H1 (cell line): Measurements from ENCODE around the gene CRABP2. TPM values are rescaled to one million over a fixed set of nuclear protein-coding genes. Genes with fewer than 3 reads are reported as not detected.

Experiments
- ASH2L ChIP-seq: fragments of 200-600, 300-600 bp; sonication (generic); IDR thresholded peaks from one replicate; pipeline ENCODE4 v1.7.1; 2017; ENCODE audit warnings: low read length
- ATF3 ChIP-seq: IDR thresholded peaks from 2 replicates; pipeline ENCODE4 v1.6.1; 2011; ENCODE audit warnings: low read depth, mild to moderate bottlenecking, low read length; ENCODE audit not compliant: insufficient read depth
- TAF1 ChIP-seq: IDR thresholded peaks from 2 replicates; pipeline ENCODE4 v1.6.1; 2011; ENCODE audit warnings: mild to moderate bottlenecking, low read depth, low read length
- USF2 ChIP-seq: IDR thresholded peaks from 2 replicates; pipeline ENCODE4 v1.6.1; 2011; ENCODE audit warnings: low read length, improper control_type of control experiment
- polyA plus RNA-seq, 7 experiments: library from polyadenylated mRNA; depleted of rRNA in 3 of 7; stranded (reverse) in 5 of 7; unstranded in 2 of 7; fragments of >200 nt in 5 of 7; fragments of 200-250 nt in 2 of 7; gene quantifications; 1 replicate in 5 of 7; 2 replicates in 1 of 7; 4 replicates in 1 of 7; pipeline versions ENCODE4 v1.2.1 to v1.2.3, GENCODE V29; 2011 to 2013; ENCODE audit warnings: missing spikeins in 2 of 7, mixed read lengths in 2 of 7
- total RNA-seq: library from RNA; stranded (reverse); fragmentation: NEBNext Ultra II Directional; extraction: Animal tissue kit (Norgen Biotek cat#: 25700); gene quantifications from 2 replicates; pipeline ENCODE4 v1.2.1, GENCODE V29; 2021

CRABP2 gene
- total and polyA plus RNA-seq, 2 of the 8 experiments (the other 6 are each of a cell fraction or from before 2014, with no cell fraction given) = 69.2 to 119 TPM

GRCh38 chr1:156666862-156667609 is 38.3 kb downstream of the CRABP2 start (continued):
- TF ChIP-seq ATF3 = no peak
- no peak for TF ChIP-seq TAF1
- no peak for TF ChIP-seq USF2
- TF ChIP-seq ASH2L = no peak
